Measurements from ENCODE around the gene ZNF263.

The ZNF263 gene

DNA sequence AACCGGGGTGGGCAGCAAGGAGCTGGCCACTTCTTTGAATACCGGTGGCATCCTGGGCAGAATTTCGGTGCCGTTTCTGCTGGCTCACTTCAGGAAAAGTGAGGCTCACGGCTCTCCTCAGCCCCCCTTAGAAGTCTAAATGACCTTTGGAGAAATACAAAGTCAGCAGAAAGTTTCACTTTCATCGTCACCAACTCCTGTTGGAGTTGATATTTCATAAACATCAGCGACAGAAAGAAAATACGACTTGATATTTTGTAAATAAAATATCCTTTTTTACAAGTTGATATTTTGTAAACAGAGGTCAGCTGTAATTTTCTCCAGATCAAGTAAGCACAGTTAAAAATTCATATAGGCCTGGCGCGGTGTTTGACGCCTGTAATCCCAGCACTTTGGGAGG lies 22.8 kb downstream of the ZNF263 start:
- ChIA-PET POLR2A (ENCODE audit: low non-redundant PET) (interaction anchor here (0.5 to 0.9 kb wide), 2 partner anchors 23 to 619 kb away, joined by 5 read pairs; partner anchors contain the start of gene ZNF263), CTCF (interaction anchor here (0.6 kb wide), 1 partner anchor 645 kb away, joined by 6 read pairs; no protein-coding TSS in a partner anchor)
- peak overlapping the region; percentile 94 for H3K27ac ChIP-seq
- TF ChIP-seq, protein P1, sequence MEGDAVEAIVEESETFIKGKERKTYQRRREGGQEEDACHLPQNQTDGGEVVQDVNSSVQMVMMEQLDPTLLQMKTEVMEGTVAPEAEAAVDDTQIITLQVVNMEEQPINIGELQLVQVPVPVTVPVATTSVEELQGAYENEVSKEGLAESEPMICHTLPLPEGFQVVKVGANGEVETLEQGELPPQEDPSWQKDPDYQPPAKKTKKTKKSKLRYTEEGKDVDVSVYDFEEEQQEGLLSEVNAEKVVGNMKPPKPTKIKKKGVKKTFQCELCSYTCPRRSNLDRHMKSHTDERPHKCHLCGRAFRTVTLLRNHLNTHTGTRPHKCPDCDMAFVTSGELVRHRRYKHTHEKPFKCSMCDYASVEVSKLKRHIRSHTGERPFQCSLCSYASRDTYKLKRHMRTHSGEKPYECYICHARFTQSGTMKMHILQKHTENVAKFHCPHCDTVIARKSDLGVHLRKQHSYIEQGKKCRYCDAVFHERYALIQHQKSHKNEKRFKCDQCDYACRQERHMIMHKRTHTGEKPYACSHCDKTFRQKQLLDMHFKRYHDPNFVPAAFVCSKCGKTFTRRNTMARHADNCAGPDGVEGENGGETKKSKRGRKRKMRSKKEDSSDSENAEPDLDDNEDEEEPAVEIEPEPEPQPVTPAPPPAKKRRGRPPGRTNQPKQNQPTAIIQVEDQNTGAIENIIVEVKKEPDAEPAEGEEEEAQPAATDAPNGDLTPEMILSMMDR (conservative IDR thresholded peaks at IDR 0.05; ENCODE audit: low read depth) = no peak
- DNase-seq (ENCODE audit: low spot score) = no peak

DNA sequence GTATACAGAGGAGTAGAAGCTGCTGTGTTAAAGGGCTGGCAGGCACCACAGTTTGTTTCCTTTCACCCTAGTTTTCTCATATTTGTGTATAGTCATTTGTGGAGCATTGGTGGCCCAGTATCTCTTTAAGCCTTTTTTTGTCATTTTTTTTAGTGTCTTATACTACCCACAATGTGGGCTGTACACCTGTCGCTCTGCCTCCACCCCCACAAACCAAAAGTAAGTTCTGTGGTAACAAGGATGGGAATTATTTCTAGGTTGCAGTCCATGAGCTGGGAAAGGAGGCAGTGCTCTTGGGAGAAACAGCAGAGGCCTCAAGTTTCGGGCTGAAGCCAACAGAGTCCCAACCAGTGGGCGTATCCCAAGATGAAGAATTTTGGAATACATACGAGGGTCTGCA lies 28.2 kb downstream of the ZNF263 start:
- TF ChIP-seq, protein P1 (conservative IDR thresholded peaks at IDR 0.05; ENCODE audit: low read depth) = no peak
- CTCF ChIA-PET = no interaction called here
- H3K27ac ChIP-seq = no peak overlapping the region
- no peak for DNase-seq (ENCODE audit: low spot score)
- POLR2A ChIA-PET (ENCODE audit: low non-redundant PET) = no interaction called here

DNA sequence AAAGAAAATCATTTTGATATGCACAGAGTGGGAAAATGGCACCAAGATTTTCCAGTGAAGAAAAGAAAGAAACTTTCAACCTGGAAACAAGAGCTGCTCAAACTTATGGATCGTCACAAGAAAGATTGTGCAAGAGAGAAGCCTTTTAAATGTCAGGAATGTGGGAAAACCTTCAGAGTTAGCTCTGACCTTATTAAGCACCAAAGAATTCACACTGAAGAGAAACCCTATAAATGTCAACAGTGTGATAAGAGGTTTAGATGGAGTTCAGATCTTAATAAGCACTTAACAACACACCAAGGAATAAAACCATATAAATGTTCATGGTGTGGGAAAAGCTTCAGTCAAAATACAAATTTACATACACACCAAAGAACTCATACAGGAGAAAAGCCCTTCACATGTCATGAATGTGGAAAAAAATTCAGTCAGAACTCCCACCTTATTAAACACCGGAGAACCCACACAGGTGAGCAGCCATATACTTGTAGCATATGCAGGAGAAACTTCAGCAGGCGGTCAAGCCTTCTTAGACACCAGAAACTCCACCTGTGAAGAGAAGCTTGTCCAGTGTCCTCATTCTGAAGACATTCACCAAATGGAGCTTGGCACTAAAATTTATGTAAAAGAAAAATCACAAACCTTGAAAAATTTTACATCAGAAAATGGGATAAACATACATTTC lies 34.2 kb downstream of the ZNF263 start:
- POLR2A ChIA-PET (ENCODE audit: low non-redundant PET) = no interaction called here
- TF ChIP-seq, protein P1 (conservative IDR thresholded peaks at IDR 0.05; ENCODE audit: low read depth) = no peak
- CTCF ChIA-PET = no interaction called here
- no peak for DNase-seq (ENCODE audit: low spot score)
- no peak overlapping the region for H3K27ac ChIP-seq

DNA sequence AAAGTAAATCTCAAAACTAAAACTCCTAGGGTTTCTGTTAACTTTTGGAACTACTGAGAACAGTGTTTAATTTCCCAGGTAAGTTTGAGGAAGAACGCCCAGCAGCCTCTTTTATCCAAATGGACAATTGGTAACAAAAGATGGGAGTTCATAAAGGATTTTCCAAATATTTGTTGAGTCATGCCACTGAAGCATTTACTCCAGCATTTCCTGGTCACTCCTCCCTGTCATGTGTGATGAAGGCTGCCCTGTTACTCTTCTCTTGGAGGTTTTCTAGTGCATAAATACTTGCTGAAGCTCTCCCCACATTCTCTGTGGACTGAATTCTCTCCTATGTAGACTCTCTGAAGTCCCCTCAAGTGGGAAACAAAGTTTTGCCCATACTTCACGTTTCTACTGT lies 38.5 kb downstream of the ZNF263 start:
- no peak for DNase-seq (ENCODE audit: low spot score)
- TF ChIP-seq, protein P1 (conservative IDR thresholded peaks at IDR 0.05; ENCODE audit: low read depth) = no peak
- POLR2A ChIA-PET (ENCODE audit: low non-redundant PET) = no interaction called here
- no peak overlapping the region for H3K27ac ChIP-seq
- CTCF ChIA-PET = interaction anchor here (0.7 kb wide), 1 partner anchor 907 kb away, joined by 4 read pairs; no protein-coding TSS in a partner anchor

DNA sequence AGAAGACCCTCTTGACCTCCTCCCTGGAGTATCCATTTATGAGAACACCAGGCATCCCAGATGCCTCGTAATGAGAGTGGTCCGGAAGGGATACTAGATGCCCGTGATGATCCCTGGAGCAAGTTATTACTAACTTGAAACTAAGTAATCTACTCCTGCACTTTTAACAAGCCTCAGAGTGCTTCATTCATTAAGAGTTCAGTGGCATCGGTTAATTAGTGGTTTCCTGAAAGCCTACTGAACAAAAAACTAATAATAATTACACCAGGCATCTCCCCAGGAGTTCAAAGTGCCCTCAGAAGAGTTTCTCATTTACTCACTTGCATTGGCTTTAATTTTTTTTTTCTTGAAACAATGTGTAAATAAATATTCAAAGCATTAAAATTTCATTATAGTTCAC lies 44.2 kb downstream of the ZNF263 start:
- ChIA-PET POLR2A (ENCODE audit: low non-redundant PET) (no interaction called here), CTCF (no interaction called here)
- no peak overlapping the region for H3K27ac ChIP-seq
- DNase-seq (ENCODE audit: low spot score) = no peak
- TF ChIP-seq, protein P1 (conservative IDR thresholded peaks at IDR 0.05; ENCODE audit: low read depth) = no peak

DNA sequence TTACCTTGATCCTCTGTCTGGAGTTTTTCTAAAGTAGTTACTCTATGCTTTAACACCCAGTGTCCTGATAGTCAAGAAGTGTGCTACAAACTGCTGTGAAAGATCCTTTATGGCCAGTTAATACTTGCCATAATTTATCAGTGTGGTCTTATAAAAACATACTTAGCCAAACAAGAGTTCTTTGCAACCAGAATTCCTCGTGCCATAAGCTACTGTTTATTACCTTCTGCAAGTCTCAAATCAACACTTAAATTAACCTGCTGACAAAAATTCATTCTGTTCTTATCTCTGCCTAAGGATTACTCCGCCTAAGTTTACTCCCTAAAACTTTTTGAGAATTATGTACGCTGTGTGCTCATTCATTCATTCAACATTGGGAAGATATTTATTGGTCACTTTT lies 44.8 kb downstream of the ZNF263 start:
- no peak overlapping the region for H3K27ac ChIP-seq
- DNase-seq (ENCODE audit: low spot score) = no peak
- TF ChIP-seq, protein P1 (conservative IDR thresholded peaks at IDR 0.05; ENCODE audit: low read depth) = no peak
- POLR2A ChIA-PET (ENCODE audit: low non-redundant PET) = no interaction called here
- CTCF ChIA-PET = no interaction called here

All from RWPE1 (cell line).